GM19023 (cell line): ENCODE data around the gene REEP5.

Source experiments
- ATAC-seq: cut with Tn5 transposase; IDR thresholded peaks from one replicate; pipeline ENCODE4 v1.9.1; 2021; ENCODE audit warnings: mild to moderate bottlenecking, moderate library complexity; ENCODE audit not compliant: unreplicated experiment

The REEP5 gene

DNA sequence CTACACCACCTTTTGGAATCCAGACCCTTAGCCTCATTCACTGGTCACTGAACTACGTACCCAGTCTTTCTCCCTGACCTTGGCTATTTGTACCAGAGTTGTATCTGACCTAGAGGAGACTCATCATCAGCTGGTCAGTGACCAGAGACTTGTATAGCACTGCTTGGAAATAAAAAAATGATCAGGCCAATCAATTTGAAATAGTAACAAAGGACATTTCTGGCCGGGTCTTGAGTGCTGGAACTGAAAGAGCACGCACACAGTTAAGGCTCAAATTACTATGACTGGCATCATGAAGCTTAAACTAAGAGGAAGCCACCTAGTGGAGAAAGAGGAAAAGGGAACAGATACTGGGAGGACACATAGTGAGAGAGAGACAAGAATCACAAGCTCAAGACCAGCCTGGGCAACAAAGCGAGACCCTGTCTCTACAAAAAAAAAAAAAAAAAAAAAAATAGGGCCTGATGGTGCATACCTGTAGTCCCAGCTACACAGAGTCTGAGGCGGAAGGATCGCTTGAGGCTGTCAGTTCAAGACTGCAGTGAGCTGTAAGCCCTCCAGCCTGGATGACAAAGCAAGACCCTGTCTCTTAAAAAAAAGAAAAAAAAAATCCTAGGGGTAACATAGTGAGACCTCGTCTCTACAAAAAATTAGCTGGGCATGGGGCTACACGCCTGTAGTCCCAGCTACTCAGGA, 73.8 kb downstream of the REEP5 start:
- ATAC-seq: peak; percentile 98

DNA sequence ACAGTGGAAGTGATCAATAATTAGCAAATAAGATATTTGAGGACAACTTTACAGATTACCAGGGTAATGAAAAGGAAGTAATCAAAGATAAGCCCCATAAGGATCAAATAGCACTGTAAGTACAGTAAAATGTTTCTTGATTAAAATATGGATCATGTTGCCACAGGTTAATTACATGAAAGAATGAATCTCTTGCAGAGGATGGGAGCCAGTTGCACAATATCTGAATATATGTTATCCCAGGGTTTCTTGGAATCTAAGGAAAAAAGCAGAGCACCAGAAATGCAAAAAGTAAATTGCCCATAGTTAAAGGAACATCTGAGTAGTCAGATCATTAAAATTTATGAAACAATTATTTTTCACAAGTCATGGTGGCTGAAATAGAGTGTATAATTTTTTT, 74.7 kb downstream of the REEP5 start:
- no peak for ATAC-seq

DNA sequence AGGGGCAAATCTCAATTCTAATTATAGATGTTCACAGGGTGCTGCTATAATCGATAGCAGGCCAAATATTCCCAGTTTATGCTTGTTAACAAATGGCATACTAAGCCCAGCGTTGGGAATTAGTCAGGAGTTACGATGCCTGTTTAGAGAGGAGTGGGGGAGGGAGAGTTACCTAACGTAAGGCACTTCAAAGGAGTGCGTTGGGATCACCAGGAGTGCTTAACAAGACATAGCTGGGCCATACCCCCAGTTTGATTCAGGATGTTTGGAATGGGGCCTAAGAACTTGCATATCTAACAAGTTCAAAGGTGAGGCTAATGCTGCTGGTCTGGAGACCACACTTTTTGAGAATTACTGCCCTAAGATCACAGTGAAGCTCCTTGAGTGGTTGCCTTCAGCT, 75.5 kb downstream of the REEP5 start:
- ATAC-seq: no peak

DNA sequence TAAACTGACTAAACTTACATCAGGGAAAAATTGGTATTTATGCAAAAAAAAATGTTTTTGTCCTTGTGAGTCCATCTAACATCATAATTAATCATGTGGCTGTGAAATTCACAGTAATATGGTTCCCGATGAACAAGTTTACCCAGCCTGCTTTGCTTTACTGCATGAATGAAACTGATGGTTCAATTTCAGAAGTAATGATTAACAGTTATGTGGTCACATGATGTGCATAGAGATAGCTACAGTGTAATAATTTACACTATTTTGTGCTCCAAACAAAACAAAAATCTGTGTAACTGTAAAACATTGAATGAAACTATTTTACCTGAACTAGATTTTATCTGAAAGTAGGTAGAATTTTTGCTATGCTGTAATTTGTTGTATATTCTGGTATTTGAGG, 77.5 kb downstream of the REEP5 start:
- no peak for ATAC-seq

DNA sequence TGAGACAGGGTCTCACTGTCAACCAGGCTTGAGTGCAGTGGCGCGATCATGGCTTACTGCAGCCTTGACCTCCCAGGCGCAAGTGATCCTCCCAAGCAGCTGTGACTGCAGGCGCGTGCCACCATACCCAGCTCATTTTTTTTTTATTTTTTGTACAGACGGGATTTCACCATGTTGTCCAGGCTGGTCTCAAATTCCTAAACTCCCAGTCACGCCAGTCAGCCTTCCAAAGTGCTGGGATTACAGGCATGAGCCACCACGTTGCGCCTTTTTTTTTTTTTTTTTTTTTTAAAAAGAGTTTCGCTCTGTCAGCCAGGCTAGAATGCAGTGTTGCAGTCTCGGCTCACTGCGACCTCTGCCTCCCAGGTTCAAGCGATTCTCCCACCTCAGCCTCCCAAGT, 88.1 kb downstream of the REEP5 start:
- ATAC-seq: no peak

DNA sequence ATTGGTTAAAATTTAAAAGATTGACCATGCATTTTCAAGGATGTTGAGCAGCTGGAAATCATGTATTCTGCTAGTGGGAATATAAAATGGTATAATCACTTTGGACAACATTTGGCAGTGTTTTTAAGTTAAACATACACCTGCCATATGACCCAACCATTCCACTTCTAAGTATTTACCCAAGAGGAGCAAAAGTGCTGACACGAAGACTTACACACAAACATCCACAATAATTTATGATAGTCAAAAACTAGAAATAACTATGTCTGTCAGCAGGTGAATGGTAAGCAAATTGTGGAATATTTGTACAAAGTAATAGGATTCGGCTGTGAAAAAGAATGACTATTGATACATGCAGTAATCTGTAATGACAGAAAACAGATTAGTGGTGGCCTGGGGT, 91.6 kb downstream of the REEP5 start:
- no peak for ATAC-seq
